NCI-H1436 (cell line): ENCODE results near the gene NUDT8.
"Not testable (repeated sequence)": the region's sequence is repeated elsewhere in the genome, so short reads cannot be mapped to it uniquely, and the experiment has no call there.

ENCODE experiments used
- DNase-seq: peaks from one replicate; lab custom pipeline; 2025; lab: John Stamatoyannopoulos, UW

The NUDT8 gene

GRCh38 chr11:67588899-67589415 is 40.8 kb downstream of the NUDT8 start:
- DNase-seq = not testable (repeated sequence)

DNA sequence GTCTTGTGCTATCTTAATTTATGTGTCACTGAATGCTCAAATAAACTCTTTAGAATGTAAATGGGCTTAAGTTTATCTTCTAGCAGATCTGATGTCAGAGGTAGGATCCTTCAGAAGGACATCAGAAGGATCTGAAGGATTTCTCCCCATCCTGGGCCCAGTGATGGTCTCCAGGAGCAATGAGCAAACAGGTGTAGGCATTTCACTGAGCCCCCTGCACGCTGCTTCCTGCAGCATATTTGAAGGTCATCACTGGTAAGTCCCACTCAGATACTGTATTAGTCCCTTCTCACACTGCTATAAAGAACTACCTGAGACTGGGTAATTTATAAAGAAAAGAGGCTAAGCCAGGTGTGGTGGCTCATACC is 41.6 kb downstream of the NUDT8 start:
- no peak for DNase-seq

DNA sequence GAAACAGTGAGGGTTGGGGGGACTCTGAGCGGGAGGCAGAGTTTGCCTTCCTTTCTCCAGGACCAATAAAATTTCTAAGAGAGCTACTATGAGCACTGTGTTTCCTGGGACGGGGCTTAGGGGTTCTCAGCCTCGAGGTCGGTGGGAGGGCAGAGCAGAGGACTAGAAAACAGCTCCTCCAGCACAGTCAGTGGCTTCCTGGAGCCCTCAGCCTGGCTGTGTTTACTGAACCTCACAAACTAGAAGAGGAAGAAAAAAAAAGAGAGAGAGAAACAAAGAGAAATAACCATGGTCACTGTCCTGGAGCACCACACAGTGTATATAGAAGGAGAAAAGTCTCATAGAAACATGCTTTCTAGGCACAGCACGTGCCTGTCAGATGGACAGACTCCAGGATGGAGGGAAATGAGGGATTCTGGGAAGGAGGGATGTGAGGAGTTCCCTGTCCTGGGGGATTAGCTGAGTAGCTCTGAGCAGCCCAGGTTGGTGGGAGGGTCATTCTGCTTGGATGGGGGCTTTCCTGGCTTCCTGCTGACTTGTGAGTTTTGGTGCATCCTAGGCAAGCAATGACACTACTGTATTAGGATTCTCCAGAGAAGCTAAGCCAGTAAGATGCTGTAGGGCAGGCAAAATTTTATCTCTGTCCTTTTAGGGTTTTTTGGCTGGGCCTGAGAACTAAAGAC is 43.0 kb downstream of the NUDT8 start:
- no peak for DNase-seq

DNA sequence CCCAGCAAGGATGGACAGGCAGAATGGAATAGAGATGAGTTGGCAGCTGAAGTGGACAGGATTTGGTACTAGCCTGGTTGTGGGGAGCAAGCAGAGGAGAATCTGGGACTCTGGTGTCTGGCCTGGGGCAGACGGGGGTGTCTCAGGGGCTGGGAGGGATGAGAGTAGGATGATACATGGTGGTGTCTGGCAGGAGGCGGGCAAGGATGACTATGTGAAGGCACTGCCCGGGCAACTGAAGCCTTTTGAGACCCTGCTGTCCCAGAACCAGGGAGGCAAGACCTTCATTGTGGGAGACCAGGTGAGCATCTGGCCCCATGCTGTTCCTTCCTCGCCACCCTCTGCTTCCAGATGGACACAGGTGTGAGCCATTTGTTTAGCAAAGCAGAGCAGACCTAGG is 43.8 kb downstream of the NUDT8 start:
- no peak for DNase-seq

DNA sequence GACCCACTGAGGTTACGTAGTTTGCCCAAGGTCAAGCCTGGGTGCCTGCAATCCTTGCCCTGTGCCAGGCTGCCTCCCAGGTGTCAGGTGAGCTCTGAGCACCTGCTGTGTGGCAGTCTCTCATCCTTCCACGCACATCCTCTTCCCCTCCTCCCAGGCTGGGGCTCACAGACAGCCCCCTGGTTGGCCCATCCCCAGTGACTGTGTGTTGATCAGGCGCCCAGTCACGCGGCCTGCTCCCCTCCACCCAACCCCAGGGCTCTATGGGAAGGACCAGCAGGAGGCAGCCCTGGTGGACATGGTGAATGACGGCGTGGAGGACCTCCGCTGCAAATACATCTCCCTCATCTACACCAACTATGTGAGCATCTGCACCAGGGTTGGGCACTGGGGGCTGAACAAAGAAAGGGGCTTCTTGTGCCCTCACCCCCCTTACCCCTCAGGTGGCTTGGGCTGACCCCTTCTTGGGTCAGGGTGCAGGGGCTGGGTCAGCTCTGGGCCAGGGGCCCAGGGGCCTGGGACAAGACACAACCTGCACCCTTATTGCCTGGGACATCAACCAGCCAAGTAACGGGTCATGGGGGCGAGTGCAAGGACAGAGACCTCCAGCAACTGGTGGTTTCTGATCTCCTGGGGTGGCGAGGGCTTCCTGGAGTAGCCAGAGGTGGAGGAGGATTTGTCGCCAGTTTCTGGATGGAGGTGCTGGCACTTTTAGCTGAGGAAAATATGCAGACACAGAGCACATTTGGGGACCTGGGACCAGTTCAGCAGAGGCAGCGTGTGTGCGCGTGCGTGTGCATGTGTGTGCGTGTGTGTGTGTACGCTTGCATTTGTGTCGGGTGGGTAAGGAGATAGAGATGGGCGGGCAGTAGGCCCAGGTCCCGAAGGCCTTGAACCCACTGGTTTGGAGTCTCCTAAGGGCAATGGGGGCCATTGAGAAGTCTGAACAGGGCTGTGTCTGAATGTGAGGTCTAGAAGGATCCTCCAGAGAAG is 44.6 kb downstream of the NUDT8 start:
- no peak for DNase-seq

DNA sequence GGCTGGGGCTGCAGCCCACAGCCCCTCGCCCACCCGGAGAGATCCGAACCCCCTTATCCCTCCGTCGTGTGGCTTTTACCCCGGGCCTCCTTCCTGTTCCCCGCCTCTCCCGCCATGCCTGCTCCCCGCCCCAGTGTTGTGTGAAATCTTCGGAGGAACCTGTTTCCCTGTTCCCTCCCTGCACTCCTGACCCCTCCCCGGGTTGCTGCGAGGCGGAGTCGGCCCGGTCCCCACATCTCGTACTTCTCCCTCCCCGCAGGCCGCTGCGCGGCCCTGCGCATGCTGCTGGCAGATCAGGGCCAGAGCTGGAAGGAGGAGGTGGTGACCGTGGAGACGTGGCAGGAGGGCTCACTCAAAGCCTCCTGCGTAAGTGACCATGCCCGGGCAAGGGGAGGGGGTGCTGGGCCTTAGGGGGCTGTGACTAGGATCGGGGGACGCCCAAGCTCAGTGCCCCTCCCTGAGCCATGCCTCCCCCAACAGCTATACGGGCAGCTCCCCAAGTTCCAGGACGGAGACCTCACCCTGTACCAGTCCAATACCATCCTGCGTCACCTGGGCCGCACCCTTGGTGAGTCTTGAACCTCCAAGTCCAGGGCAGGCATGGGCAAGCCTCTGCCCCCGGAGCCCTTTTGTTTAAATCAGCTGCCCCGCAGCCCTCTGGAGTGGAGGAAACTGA is 45.4 kb downstream of the NUDT8 start:
- DNase-seq = no peak

- peak; percentile 83 for DNase-seq
Measured at GRCh38 chr11:67583247-67584204, 46.2 kb downstream of the NUDT8 start, which contains the start of gene GSTP1. TSS of gene GSTP1 (plus strand) at chr11:67583812. CDS start at chr11:67583844, 32 bp downstream.

- no peak for DNase-seq
Measured at GRCh38 chr11:67582011-67582410, 47.7 kb downstream of the NUDT8 start.

DNA sequence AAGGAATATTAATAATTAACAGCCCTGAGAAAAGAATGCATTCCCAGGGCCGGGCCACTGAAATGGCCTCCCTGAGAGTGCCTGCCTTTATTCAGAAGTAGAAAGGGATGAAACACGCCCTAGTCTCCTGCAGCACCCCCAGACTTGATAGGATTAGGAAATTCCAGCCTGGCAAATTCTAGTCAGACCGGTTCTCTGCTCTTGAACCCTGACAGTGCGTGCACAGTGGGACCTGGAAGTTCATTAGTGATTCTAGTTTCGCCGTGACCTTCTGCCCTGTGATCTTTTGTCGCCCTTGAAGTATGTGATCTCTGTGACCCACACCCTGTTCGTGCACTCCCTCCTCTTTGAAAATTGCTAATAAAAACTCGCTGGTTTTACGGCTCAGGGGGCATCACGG is 48.3 kb downstream of the NUDT8 start:
- DNase-seq = no peak

DNA sequence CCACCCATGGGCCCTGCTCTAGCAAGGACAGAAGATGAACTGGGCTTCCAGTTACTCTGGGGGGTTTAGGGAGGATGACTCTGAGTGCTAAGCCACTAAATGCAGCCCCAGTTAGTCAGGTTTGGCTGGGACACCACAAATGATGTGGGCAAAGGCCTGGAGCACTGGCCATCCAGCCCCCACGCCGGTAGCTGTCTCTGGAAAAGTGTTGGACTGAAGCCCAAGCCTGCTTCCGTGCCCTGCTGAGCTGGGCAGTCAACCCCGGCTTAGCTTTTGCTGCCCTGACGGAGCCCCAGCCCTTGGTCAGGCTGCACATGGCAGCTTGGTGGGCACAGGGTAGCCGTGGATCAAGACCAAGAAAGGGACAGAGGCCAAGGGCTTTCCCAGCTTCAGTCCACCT is 51.8 kb downstream of the NUDT8 start:
- no peak for DNase-seq
